Stimulated activated CD4-positive, alpha-beta T cell treated with anti-CD3 and anti-CD28 coated beads, Interleukin-4, amount 100 ng/mL, for 4 hours (primary cell): ENCODE results near the gene BCAT1.
"Not testable (repeated sequence)": the region's sequence is repeated elsewhere in the genome, so short reads cannot be mapped to it uniquely, and the experiment has no call there.

Source experiments
- DNase-seq, 2 experiments: peaks; one replicate each; pipeline ENCODE4 v3.0.0-alpha.2; 2020

The BCAT1 gene

GRCh38 chr12:24896171-24896570 lies 52.7 kb downstream of the BCAT1 start:
- no peak for DNase-seq

GRCh38 chr12:24895612-24896011 lies 53.3 kb downstream of the BCAT1 start:
- DNase-seq = no peak

DNA sequence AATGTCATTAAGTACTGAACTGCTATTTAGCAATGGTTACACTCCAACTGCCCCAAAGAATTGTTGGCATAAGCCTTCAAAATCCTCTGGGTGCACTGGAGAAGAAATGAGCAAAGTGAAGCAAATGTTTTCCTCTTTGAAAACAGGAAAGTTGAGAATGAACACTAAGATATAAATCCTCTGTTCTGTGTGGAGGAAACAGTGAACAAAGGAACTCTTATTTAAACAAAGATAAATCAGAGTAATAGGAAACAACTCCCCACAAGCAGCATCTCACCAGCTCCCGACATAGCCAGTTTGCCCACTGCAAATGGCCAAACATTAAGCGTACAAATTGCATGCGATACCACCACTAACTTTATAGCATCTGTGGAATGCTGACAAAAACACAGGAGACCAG lies 54.0 kb downstream of the BCAT1 start:
- no peak for DNase-seq

- DNase-seq = no peak
These were observed 58.7 kb downstream of the BCAT1 start for GRCh38 chr12:24890048-24890803.

GRCh38 chr12:24889411-24889810 lies 59.5 kb downstream of the BCAT1 start:
- no peak for DNase-seq

- DNase-seq = no peak
These were observed 60.1 kb downstream of the BCAT1 start for GRCh38 chr12:24888813-24889212.

DNA sequence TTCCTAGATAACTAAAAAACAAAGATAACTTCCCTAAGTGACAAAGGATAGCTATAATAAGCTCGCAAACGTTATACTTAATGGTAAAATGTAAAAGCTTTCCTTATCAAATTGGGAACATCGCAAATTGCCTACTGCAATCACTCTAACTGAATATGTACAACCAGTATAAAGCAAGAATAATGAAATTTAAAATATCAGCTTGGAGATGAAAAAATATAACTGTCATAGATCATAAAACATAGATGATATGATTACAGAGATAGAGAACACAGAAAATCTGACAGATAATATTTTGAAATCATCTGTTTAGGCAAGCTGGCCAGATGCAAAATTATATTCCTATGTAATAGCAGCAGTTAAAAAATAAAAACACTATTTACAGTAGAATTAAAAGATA lies 64.0 kb downstream of the BCAT1 start:
- DNase-seq = no peak

GRCh38 chr12:24881724-24882371 lies 67.1 kb downstream of the BCAT1 start:
- no peak for DNase-seq

GRCh38 chr12:24881227-24881626 lies 67.7 kb downstream of the BCAT1 start:
- DNase-seq = no peak

- DNase-seq = no peak
These were observed 68.2 kb downstream of the BCAT1 start for GRCh38 chr12:24880732-24881131.

GRCh38 chr12:24879644-24880043 lies 69.3 kb downstream of the BCAT1 start:
- no peak for DNase-seq

DNA sequence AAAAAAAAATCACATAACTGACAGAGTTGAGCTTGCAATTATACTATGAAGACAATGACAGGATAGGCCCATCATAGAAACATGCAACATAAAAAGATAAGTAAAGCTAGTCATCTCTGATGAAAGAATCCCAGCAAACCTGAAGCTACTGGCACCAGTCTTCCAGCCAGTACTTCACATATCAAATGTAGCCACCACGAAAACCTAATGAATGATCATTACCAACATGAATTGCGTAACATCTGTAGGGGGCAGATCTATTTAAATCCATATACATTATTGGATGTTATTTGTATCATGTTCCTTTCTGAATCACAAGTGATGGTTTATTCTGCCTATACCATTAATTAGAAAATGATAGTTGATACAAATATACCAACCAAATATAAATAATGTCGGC lies 73.9 kb downstream of the BCAT1 start:
- no peak for DNase-seq

DNA sequence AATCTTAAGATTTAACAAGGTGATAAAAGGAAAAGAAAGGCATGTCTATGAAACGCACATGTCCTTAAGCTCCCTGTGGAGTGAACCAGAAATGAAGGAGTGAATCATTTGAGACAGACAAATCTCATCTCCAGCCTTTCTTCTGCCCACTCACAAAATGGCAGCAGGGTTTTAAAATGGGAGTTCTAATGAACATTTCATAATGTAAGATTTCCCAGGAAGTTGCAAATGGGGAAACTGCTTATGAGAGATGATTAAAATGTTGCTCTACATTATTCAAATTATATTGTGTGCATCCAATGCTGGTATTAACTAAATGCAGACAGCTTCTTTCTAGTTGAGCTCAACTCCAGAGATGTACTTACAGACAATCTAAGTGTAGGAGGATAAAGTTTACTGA lies 76.7 kb downstream of the BCAT1 start:
- no peak for DNase-seq

DNA sequence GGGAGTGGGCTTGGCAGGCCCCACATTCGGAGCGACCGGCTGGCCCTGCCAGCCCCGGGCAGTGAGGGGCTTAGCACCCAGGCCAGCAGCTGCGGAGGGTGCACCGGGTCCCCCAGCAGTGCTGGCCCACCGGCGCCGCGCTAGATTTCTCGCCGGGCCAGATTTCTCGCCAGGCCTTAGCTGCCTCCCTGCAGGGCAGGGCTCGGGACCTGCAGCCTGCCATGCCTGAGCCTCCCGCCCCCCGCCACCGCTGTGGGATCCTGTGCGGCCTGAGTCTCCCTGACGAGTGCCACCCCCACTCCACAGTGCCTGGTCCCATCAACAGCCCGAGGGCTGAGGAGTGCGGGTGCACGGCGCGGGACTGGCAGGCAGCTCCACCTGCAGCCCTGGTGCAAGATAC lies 82.8 kb downstream of the BCAT1 start:
- DNase-seq = not testable (repeated sequence)

DNA sequence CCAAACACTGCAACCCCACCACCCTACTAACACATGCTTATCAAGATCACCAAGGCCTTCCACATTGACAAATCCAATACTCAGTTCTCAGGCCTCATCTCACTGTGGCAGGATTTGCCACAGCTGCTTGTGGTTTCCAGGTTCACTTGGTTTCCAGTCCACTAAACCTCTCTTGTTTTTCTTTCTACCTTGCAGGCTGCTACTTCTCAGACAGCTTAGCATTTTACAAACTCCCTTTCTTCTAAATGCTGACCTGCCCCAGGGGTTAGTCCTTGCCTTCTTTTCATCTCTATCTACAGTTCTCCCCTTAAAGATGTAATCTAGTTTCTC lies 84.1 kb downstream of the BCAT1 start:
- no peak for DNase-seq

DNA sequence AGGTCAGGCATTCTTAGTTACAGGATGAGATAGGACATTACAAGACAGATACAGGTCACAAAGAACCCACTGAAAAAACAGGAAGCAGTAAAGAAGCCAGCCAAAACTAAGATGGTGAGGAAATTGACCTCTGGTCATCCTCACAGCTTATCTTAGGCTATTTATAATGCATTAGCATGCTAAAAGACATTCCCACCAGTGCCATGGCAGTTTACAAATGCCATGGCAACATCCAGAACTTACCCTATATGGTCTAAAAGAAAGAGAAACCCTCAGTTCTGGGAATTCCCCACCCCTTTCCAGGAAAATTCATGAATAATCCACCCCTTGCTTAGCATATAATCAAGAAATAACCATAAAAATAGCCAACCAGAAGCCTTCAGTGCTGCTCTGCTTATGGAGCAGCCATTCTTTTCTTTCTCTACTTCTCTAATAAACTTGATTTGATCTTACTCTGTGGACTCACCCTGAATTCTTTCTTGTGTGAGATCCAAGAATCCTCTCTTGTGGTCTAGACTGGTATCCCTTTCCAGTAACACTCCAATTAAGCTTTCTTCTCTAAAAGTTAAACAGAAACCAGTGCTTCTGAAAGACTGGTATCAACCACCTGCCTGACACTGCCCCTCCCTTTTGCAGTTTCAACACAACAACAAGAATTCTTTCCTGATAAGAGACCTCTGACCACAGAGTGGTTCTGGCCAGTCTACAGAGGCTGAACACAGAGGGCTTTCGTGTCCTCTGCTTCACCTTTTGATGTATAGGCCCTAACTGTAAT lies 86.9 kb downstream of the BCAT1 start:
- DNase-seq = no peak

DNA sequence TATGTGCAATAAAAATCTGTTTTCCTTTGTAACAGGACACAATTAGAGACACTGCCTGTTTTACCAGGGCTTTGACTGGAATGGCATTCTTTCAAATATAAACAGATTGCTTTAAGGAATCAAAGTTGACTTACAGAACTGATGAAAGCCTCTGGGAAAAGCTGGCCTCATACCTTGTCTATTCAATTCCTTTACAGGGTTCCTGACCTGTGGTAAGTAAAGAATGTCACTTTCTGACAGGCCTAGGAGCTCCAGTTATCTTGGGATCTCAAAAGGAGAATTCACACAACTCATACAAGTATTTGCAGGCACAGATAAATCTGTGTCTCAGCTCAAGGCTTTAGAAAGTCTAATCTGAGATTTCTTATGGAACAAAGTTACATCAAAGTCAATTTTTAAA lies 88.4 kb downstream of the BCAT1 start:
- DNase-seq = no peak

DNA sequence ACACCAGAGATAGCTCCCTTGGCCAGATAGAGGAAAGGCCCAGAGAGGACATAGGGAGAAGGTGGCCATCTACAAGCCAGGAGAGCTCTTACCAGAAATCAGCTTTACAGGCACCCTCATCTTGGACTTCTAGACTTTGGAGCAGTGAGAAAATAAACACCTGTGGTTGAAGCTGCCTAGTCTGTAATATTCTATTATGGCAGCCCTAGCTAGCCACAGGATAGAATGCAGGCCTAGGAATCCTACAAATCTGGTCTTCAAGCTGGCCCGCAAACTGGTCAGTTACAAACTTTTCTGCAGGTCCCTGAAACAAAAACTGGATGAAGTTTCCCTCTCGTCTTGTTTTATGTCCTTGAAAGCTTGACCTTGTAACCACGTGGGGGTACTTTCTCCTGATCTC lies 92.4 kb downstream of the BCAT1 start:
- DNase-seq = no peak

DNA sequence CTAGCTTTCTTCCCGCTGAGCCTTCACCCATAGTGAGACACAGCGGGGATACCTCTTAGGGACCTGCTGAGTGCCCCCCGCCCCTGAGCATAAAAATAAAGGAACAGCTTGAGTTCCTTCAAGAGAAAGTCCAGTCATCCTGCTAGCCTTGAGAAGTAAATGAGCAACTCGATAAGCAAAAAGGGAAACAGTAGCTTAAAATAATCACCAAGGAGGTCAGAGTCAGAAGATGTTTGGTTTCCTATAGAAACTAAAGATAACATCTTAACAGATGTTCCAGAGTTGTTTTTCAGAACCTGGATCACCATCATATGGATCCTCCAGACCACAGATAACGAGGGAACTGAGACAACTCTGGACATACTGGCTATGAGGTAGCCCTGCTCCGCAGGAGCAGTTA lies 94.0 kb downstream of the BCAT1 start:
- no peak for DNase-seq

DNA sequence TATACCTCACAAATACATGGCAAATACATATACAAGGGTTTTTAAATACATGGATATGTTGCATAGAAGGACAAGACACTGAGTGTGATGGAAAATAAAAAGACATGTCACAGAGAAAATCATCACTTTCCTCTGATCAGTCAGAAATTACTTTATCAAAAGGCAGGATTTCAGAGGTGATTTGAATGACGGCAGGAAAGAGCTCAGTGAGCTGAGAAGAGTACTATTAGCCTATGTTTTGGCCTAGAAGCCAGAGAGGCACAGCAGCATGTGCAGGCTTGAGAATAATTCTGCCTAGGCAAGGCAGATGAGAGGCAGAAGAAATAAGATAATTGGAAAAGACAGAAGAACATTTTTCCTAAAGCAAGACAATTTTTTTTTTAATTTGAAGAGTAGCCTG lies 94.9 kb downstream of the BCAT1 start:
- DNase-seq = no peak

- DNase-seq = no peak
These were observed 95.3 kb downstream of the BCAT1 start for GRCh38 chr12:24853588-24853987.

DNA sequence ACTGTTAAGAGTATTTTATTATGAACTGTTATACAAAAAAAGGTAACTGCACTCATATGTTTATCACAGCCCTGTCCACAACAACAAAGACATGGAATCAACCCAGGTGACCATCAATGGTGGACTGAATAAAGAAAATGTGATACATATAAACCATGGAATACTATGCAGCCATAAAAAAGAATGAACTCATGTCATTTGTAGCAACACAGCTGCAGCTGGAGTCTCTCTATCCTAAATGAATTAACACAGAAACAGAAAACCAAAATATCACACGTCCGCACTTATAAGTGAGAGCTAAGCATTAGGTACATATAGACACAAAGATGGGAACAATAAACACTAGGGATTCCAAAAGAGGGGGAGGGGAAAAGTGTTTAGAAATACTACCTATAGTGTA lies 95.8 kb downstream of the BCAT1 start:
- DNase-seq = no peak

DNA sequence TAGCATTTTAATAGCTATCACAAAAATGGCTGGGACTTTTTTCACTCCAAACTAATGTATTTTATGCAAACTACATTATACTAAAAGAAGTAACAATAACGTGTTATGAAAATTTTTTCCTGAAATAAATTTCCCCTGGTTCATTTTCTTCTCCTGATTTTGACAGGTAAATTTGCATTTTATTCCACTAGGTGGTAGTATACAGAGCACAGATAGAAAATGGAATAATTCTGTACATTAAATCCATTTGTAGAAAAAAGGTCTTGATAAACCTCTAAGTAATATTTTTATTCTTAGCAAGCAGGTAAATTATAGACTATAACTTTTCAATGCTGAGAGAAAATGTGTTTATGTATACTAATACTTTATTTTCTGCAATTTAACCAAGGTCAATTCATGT lies 96.5 kb downstream of the BCAT1 start:
- no peak for DNase-seq

- not testable (repeated sequence) for DNase-seq
These were observed 97.0 kb downstream of the BCAT1 start for GRCh38 chr12:24851883-24852282.
